HepG2 (cell line): ENCODE results near the gene IL17RC. TPM values are rescaled to one million over a fixed set of nuclear protein-coding genes. Genes with fewer than 3 reads are reported as not detected.

Experiments used
- DMTF1 ChIP-seq: sonication (generic); formaldehyde crosslinking; IDR thresholded peaks from 2 replicates; pipeline ENCODE4 v1.4.0; 2020; ENCODE audit warnings: mild to moderate bottlenecking, missing genetic modification reagents
- ELF4 ChIP-seq: sonication (generic); formaldehyde crosslinking; IDR thresholded peaks from 2 replicates; pipeline ENCODE4 v1.5.0; 2020; ENCODE audit warnings: missing genetic modification reagents, mild to moderate bottlenecking, moderate library complexity, borderline replicate concordance
- FOXJ3 ChIP-seq: sonication (generic); formaldehyde crosslinking; IDR thresholded peaks from 2 replicates; pipeline ENCODE4 v1.4.0; 2020; ENCODE audit warnings: missing genetic modification reagents, mild to moderate bottlenecking, borderline replicate concordance
- GFI1 ChIP-seq: sonication (generic); formaldehyde crosslinking; IDR thresholded peaks from 2 replicates; pipeline ENCODE4 v1.5.0; 2020; ENCODE audit warnings: missing genetic modification reagents, mild to moderate bottlenecking, borderline replicate concordance
- ISL2 ChIP-seq: sonication (generic); formaldehyde crosslinking; IDR thresholded peaks from 2 replicates; pipeline ENCODE4 v1.5.0; 2020; ENCODE audit warnings: missing genetic modification reagents
- MLX ChIP-seq: IDR thresholded peaks from 2 replicates; pipeline ENCODE4 v1.6.1; 2016
- MTA1 ChIP-seq: sonication (generic); formaldehyde crosslinking; IDR thresholded peaks from 2 replicates; pipeline ENCODE4 v1.4.0; 2020; ENCODE audit warnings: missing genetic modification reagents, mild to moderate bottlenecking, borderline replicate concordance
- MXD4 ChIP-seq: IDR thresholded peaks from 2 replicates; pipeline ENCODE4 v1.6.1; 2016; ENCODE audit warnings: mild to moderate bottlenecking, missing biosample characterization, missing genetic modification reagents
- PAF1 ChIP-seq: IDR thresholded peaks from 2 replicates; pipeline ENCODE4 v1.6.1; 2016; ENCODE audit warnings: missing genetic modification reagents, missing compliant biosample characterization
- POGK ChIP-seq: sonication (generic); formaldehyde crosslinking; conservative IDR thresholded peaks from 2 replicates; pipeline ENCODE4 v1.8.0; 2022; ENCODE audit warnings: mild to moderate bottlenecking, moderate library complexity, missing genetic modification reagents
- SRF ChIP-seq: IDR thresholded peaks from 2 replicates; pipeline ENCODE4 v1.6.1; 2011; ENCODE audit warnings: mild to moderate bottlenecking, low read depth, low read length, moderate library complexity
- TMF1 ChIP-seq: sonication (generic); formaldehyde crosslinking; IDR thresholded peaks from 2 replicates; pipeline ENCODE4 v1.8.1; 2022; ENCODE audit warnings: low read depth, missing genetic modification reagents
- XBP1 ChIP-seq: sonication (generic); formaldehyde crosslinking; IDR thresholded peaks from 2 replicates; pipeline ENCODE4 v1.5.0; 2020; ENCODE audit warnings: missing genetic modification reagents
- ZNF20 ChIP-seq: sonication (generic); formaldehyde crosslinking; IDR thresholded peaks from 2 replicates; pipeline ENCODE4 v1.4.0; 2020; ENCODE audit warnings: mild to moderate bottlenecking, moderate library complexity, missing genetic modification reagents
- ZNF205 ChIP-seq: IDR thresholded peaks from 2 replicates; pipeline ENCODE4 v1.6.1; 2018; ENCODE audit warnings: missing biosample characterization, missing genetic modification reagents
- ZNF337 ChIP-seq: sonication (generic); formaldehyde crosslinking; IDR thresholded peaks from 2 replicates; pipeline ENCODE4 v1.5.1; 2020; ENCODE audit warnings: missing genetic modification reagents, low read depth, mild to moderate bottlenecking, borderline replicate concordance
- ZNF550 ChIP-seq: sonication (generic); formaldehyde crosslinking; IDR thresholded peaks from 2 replicates; pipeline ENCODE4 v1.4.0; 2020; ENCODE audit warnings: mild to moderate bottlenecking, missing genetic modification reagents, borderline replicate concordance
- ZNF563 ChIP-seq: sonication (generic); formaldehyde crosslinking; IDR thresholded peaks from 2 replicates; pipeline ENCODE4 v1.8.0; 2022; ENCODE audit warnings: mild to moderate bottlenecking, moderate library complexity, missing genetic modification reagents
- ZNF569 ChIP-seq: sonication (generic); formaldehyde crosslinking; IDR thresholded peaks from 2 replicates; pipeline ENCODE4 v1.5.0; 2020; ENCODE audit warnings: mild to moderate bottlenecking, missing genetic modification reagents, moderate library complexity, borderline replicate concordance
- ZNF576 ChIP-seq: sonication (generic); formaldehyde crosslinking; IDR thresholded peaks from 2 replicates; pipeline ENCODE4 v1.4.0; 2020; ENCODE audit warnings: mild to moderate bottlenecking, missing genetic modification reagents
- ZNF749 ChIP-seq: sonication (generic); formaldehyde crosslinking; IDR thresholded peaks from 2 replicates; pipeline ENCODE4 v1.8.0; 2022; ENCODE audit warnings: mild to moderate bottlenecking, missing genetic modification reagents, moderate library complexity, borderline replicate concordance
- ZSCAN21 ChIP-seq: sonication (generic); formaldehyde crosslinking; IDR thresholded peaks from 2 replicates; pipeline ENCODE4 v1.8.0; 2022; ENCODE audit warnings: mild to moderate bottlenecking, missing genetic modification reagents, moderate library complexity, borderline replicate concordance
- polyA plus RNA-seq, 8 experiments: library from polyadenylated mRNA; depleted of rRNA in 3 of 8; stranded (reverse) in 7 of 8; unstranded in 1 of 8; fragments of >200 nt; fragmentation: Illumina TruSeq in 4 of 8; extraction: Trizol in 4 of 8; gene quantifications; 2 replicates each; pipeline versions ENCODE4 v1.2.1 to v1.2.3, GENCODE V29; 2011 to 2016; ENCODE audit warnings: low read depth in 4 of 8, missing spikeins in 1 of 8, mixed read lengths in 1 of 8; ENCODE audit not compliant: insufficient read depth in 1 of 8
- total RNA-seq, 5 experiments: library from RNA; depleted of rRNA; stranded (reverse); fragments of >200 nt; fragmentation: Illumina TruSeq; extraction: Trizol; gene quantifications; 2 replicates each; pipeline ENCODE4 v1.2.3, GENCODE V29; 2016; ENCODE audit warnings: low read depth in 1 of 5

The IL17RC gene
- total and polyA plus RNA-seq, 2 of the 13 experiments (the other 11 are each of a cell fraction or from before 2014, with no cell fraction given), result 20.7 to 24.0 TPM

- no peak for TF ChIP-seq GFI1 (CRISPR knock-in tag)
- no peak for TF ChIP-seq ZNF576
- peak; percentile 57; the same call in 1 of the 2 replicates for TF ChIP-seq POGK
- TF ChIP-seq MXD4 (CRISPR knock-in tag), result no peak
- no peak for TF ChIP-seq MTA1 (CRISPR knock-in tag)
- no peak for TF ChIP-seq ZNF20 (CRISPR knock-in tag)
- no peak for TF ChIP-seq MLX (CRISPR knock-in tag)
- TF ChIP-seq SRF, result no peak
- no peak for TF ChIP-seq ZNF550 (CRISPR knock-in tag)
- TF ChIP-seq XBP1, result no peak
- no peak for TF ChIP-seq PAF1 (CRISPR knock-in tag)
- 0 out of 2 replicates have a peak, but pooled peaks have one; percentile 43 for TF ChIP-seq ISL2 (CRISPR knock-in tag)
- TF ChIP-seq ZNF563 (CRISPR knock-in tag), result no peak
- no peak for TF ChIP-seq ZNF569 (CRISPR knock-in tag)
- no peak for TF ChIP-seq ZNF205
- no peak for TF ChIP-seq ZNF337 (CRISPR knock-in tag)
- TF ChIP-seq DMTF1 (CRISPR knock-in tag), result no peak
- TF ChIP-seq ZSCAN21 (CRISPR knock-in tag), result no peak
- TF ChIP-seq FOXJ3 (CRISPR knock-in tag), result no peak
- TF ChIP-seq ELF4, result no peak
- TF ChIP-seq TMF1 (CRISPR knock-in tag), result no peak
- no peak for TF ChIP-seq ZNF749
Observed at GRCh38 chr3:9916734-9917680, at the start of gene IL17RC (continued).
